A549 (cell line): ENCODE data around the gene ENPP7. TPM values are rescaled to one million over a fixed set of nuclear protein-coding genes. Genes with fewer than 3 reads are reported as not detected.

Experiments
- ATAC-seq, 2 experiments: fragments of 200-7000 bp in 1 of 2; fragments of >200 bp in 1 of 2; cut with Nextera tagmentation in 1 of 2; cut with Tn5 transposase in 1 of 2; 3 replicates each; pipeline versions ENCODE4 v1.8.0 to v1.9.1; 2018 to 2020; ENCODE audit warnings: mild to moderate bottlenecking in 1 of 2, moderate library complexity in 1 of 2
- CTCF ChIA-PET: fragments of 300-600 bp; sonication (Branson Sonifier 250); formaldehyde crosslinking; extraction: SDS; loops from one replicate; lab custom pipeline; 2021; ENCODE audit warnings: antibody characterized with exemption, inconsistent platforms; lab: Yijun Ruan, JAX
- POLR2A ChIA-PET: fragments of 350-600 bp; formaldehyde crosslinking; extraction: SDS; loops from one replicate; lab custom pipeline; 2021; ENCODE audit warnings: antibody characterized with exemption, inconsistent platforms; lab: Yijun Ruan, JAX
- DNase-seq, 2 experiments: peaks; one replicate each; pipeline versions ENCODE4 v3.0.0 to v3.0.0-alpha.2; 2011 to 2016; ENCODE audit warnings: low read depth in 1 of 2, low spot score in 1 of 2
- FAIRE-seq: peaks from 2 replicates; lab custom pipeline; 2011; peaks lifted over from hg19 to GRCh38; lab: Jason Lieb, UNC
- H3K27ac ChIP-seq, 2 experiments: fragments of >200 bp; sonication (Bioruptor Twin); formaldehyde crosslinking; 3 replicates each; pipeline ENCODE4 v1.5.1; 2016 to 2017
- H3K4me1 ChIP-seq: fragments of >200 bp; sonication (Bioruptor Twin); formaldehyde crosslinking; 3 replicates; pipeline ENCODE4 v1.6.1; 2016
- H3K4me2 ChIP-seq: fragments of >200 bp; sonication (Bioruptor Twin); formaldehyde crosslinking; 3 replicates; pipeline ENCODE4 v1.6.1; 2016
- H3K4me3 ChIP-seq: fragments of >200 bp; sonication (Bioruptor Twin); formaldehyde crosslinking; 3 replicates; pipeline ENCODE4 v1.5.1; 2016
- H3K9me3 ChIP-seq: fragments of >200 bp; sonication (Bioruptor Twin); formaldehyde crosslinking; 3 replicates; pipeline ENCODE4 v1.6.1; 2016
- BHLHE40 ChIP-seq: IDR thresholded peaks from 2 replicates; pipeline ENCODE4 v1.6.1; 2012; ENCODE audit warnings: low read depth, low read length, inconsistent platforms
- CBX2 ChIP-seq: fragments of 200-600 bp; sonication (generic); IDR thresholded peaks from 2 replicates; pipeline ENCODE4 v1.6.1; 2016; ENCODE audit warnings: low read depth, mild to moderate bottlenecking, borderline replicate concordance
- CBX8 ChIP-seq: fragments of 200-600 bp; sonication (generic); IDR thresholded peaks from 2 replicates; pipeline ENCODE4 v1.6.1; 2016
- CHD2 ChIP-seq: fragments of 150-350 bp; IDR thresholded peaks from 2 replicates; pipeline ENCODE4 v1.6.1; 2014; ENCODE audit warnings: low read length; ENCODE audit not compliant: partially characterized antibody
- ESRRA ChIP-seq: fragments of 150-350 bp; IDR thresholded peaks from 2 replicates; pipeline ENCODE4 v1.6.1; 2014; ENCODE audit warnings: mild to moderate bottlenecking, low read length, borderline replicate concordance
- FOSB ChIP-seq: fragments of 250-450 bp; sonication (Bioruptor Pico); IDR thresholded peaks from 2 replicates; pipeline ENCODE4 v1.5.0; 2020; ENCODE audit warnings: mild to moderate bottlenecking, moderate library complexity
- GATA3 ChIP-seq: IDR thresholded peaks from 2 replicates; pipeline ENCODE4 v1.6.1; 2012; ENCODE audit warnings: borderline replicate concordance
- HOXA7 ChIP-seq: fragments of 250-450 bp; sonication (Bioruptor Pico); IDR thresholded peaks from 2 replicates; pipeline ENCODE4 v1.5.0; 2020; ENCODE audit warnings: mild to moderate bottlenecking, moderate library complexity
- JUNB ChIP-seq: fragments of >200 bp; sonication (Bioruptor Twin); formaldehyde crosslinking; IDR thresholded peaks from 2 replicates; pipeline ENCODE4 v1.6.1; 2016
- KDM5A ChIP-seq: fragments of 200-600 bp; sonication (generic); IDR thresholded peaks from 2 replicates; pipeline ENCODE4 v1.6.1; 2016; ENCODE audit warnings: antibody characterized with exemption, mild to moderate bottlenecking
- MAFK ChIP-seq: fragments of 450-650 bp; IDR thresholded peaks from 2 replicates; pipeline ENCODE4 v1.6.1; 2014; ENCODE audit not compliant: partially characterized antibody
- MYC ChIP-seq: IDR thresholded peaks from 2 replicates; pipeline ENCODE4 v1.6.1; 2012; ENCODE audit warnings: mild to moderate bottlenecking, inconsistent platforms, low read length, improper control_type of control experiment, borderline replicate concordance
- NPAS2 ChIP-seq: fragments of 250-450 bp; sonication (Bioruptor Pico); IDR thresholded peaks from 2 replicates; pipeline ENCODE4 v1.8.0; 2022; ENCODE audit warnings: mild to moderate bottlenecking, moderate library complexity, borderline replicate concordance
- RCOR1 ChIP-seq: fragments of 150-350 bp; IDR thresholded peaks from 2 replicates; pipeline ENCODE4 v1.6.1; 2014; ENCODE audit warnings: antibody characterized with exemption, low read length, low read depth
- SMC3 ChIP-seq: fragments of >200 bp; sonication (Bioruptor Twin); formaldehyde crosslinking; IDR thresholded peaks from 3 replicates; pipeline ENCODE4 v1.6.1; 2018; ENCODE audit warnings: inconsistent platforms
- SREBF2 ChIP-seq: fragments of 450-650 bp; IDR thresholded peaks from 2 replicates; pipeline ENCODE4 v1.6.1; 2014; ENCODE audit warnings: mild to moderate bottlenecking, moderate library complexity
- ZFP36 ChIP-seq: fragments of 450-650 bp; IDR thresholded peaks from 2 replicates; pipeline ENCODE4 v1.6.1; 2014; ENCODE audit warnings: borderline replicate concordance; ENCODE audit not compliant: partially characterized antibody
- whole genome bisulfite sequencing: methylation state at CpG from one replicate; pipeline ENCODE4 v1.1.6; 2017; ENCODE audit errors: missing lambda C conversion rate; 5-methylcytosine and 5-hydroxymethylcytosine counted together
- polyA plus RNA-seq, 4 experiments: library from polyadenylated mRNA; depleted of rRNA in 3 of 4; stranded (reverse); fragments of >200 nt; fragmentation: RNase III in 1 of 4; extraction: RNeasy Plus Mini Kit Qiagen cat#74134 plus additional on column Dnase treatment in 1 of 4; gene quantifications; 2 replicates in 3 of 4; 3 replicates in 1 of 4; pipeline ENCODE4 v1.2.3, GENCODE V29; 2011 to 2017
- TF ChIP-seq, protein P1 (sequence below): IDR thresholded peaks from 2 replicates; pipeline ENCODE4 v1.6.1; 2012
- TF ChIP-seq, protein P2 (sequence below): fragments of 450-650 bp; IDR thresholded peaks from 2 replicates; pipeline ENCODE4 v1.6.1; 2014; ENCODE audit warnings: antibody characterized with exemption

ENPP7 gene
- polyA plus RNA-seq, 2 of the 4 experiments (the other 2 are of a cell fraction): not detected

DNA sequence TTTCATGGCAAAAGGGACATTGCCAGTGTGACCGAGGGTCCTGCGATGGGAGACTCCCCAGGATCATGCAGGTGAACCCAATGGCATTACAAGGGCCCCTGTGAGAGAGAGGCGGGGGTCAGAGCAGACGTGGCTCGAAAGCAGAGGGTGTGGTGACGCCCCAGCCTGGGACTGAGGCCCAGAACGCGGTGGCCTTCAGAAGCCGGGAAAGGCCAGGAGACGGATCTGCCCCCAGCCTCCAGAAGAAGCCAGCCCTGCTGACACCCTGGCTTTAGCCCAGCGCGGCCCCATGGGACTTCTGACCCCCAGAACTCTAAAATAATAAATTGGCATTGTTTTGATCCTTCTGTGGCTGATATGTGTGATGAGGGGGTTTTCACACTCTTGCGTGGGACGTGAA, 17.4 kb upstream of the ENPP7 start:
- no peak for FAIRE-seq
- TF ChIP-seq MYC (no peak), CHD2 (no peak), ZFP36 (no peak), HOXA7 (CRISPR knock-in tag) (no peak), CBX2 (no peak), CBX8 (no peak), SMC3 (no peak)
- TF ChIP-seq, protein P1, sequence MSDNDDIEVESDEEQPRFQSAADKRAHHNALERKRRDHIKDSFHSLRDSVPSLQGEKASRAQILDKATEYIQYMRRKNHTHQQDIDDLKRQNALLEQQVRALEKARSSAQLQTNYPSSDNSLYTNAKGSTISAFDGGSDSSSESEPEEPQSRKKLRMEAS: no peak
- TF ChIP-seq, all 56 proteins: peak for 0
- 76% methylated on average over 14 of the region's 14 CpGs for WGBS

DNA sequence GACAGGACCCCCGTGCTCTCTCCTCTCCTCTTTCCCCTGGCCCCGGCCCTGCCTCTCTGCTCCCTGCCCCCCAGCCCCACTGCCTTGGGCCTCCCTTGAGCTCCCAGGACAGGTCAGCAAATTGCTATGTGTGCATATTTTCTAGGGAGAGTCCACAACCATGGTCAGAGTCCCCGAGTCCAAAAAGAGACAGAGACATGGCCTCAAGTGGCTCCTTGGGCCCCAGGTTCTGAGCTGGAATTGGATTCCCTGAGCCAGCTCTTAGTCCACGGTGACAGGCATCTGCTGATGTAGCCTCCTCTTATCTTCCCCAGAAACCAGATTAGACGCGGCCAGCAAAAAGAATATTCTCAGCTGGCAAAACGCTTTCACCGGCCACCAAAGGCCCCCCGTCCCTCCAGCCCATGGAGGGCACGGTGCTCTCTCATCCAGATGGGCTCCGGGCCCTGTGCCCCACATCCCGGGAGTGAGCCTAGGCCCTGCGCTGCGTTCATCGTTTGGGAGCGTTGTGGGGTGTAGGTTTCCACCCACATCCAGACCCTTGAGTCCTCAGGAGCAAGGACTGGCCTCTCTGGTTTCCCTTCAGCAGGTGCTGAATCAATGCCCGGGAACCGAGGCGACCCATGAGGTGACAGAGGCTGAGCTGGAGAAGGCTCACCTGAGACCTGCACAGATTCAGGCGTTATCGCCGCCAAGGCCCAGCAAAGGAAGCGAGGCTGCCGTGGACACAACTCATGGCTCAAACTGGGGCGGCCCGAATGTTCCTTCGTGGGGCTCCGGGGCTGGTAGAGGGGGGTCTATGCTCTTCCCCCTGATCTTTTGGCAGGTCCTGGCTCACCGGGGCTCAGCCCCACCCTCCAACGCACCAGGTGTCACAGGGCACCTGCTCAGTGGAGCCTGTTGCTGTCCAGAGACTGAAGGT, 16.3 kb upstream of the ENPP7 start:
- 78% methylated on average over 30 of the region's 30 CpGs for WGBS
- DNase-seq: no peak
- H3K4me1 ChIP-seq: peaks cover 5% of the 10 kb centered on the region; the same call in 1 of the 3 replicates
- TF ChIP-seq KDM5A: no peak
- no peak for TF ChIP-seq JUNB
- peak; percentile 85 for TF ChIP-seq MAFK
- no peak for TF ChIP-seq ZFP36
- TF ChIP-seq SREBF2: no peak
- no peak overlapping the region for H3K27ac ChIP-seq
- ATAC-seq: peak in 1 of 2 experiments; percentile 2; a peak in 1 of 6 replicates
- POLR2A ChIA-PET: no interaction called here
- CTCF ChIA-PET: interaction anchor here (1.5 kb wide), 1 partner anchor 322 kb away, joined by 7 read pairs; no protein-coding TSS in a partner anchor
- no peak overlapping the region for H3K4me2 ChIP-seq
- no peaks in the 10 kb centered on the region for H3K9me3 ChIP-seq
- no peak overlapping the region for H3K4me3 ChIP-seq
- FAIRE-seq: no peak

More for the DNA sequence above, 17.4 kb upstream of the ENPP7 start:
- DNase-seq: no peak
- ChIA-PET POLR2A (no interaction called here), CTCF (interaction anchor here (1.5 kb wide), 1 partner anchor 321 kb away, joined by 7 read pairs; no protein-coding TSS in a partner anchor)
- H3K9me3 ChIP-seq: no peaks in the 10 kb centered on the region
- H3K27ac ChIP-seq: no peak overlapping the region
- no peak for ATAC-seq
- no peak overlapping the region for H3K4me2 ChIP-seq
- H3K4me3 ChIP-seq: no peak overlapping the region
- peaks cover 6% of the 10 kb centered on the region; the same call in 2 of the 3 replicates for H3K4me1 ChIP-seq

DNA sequence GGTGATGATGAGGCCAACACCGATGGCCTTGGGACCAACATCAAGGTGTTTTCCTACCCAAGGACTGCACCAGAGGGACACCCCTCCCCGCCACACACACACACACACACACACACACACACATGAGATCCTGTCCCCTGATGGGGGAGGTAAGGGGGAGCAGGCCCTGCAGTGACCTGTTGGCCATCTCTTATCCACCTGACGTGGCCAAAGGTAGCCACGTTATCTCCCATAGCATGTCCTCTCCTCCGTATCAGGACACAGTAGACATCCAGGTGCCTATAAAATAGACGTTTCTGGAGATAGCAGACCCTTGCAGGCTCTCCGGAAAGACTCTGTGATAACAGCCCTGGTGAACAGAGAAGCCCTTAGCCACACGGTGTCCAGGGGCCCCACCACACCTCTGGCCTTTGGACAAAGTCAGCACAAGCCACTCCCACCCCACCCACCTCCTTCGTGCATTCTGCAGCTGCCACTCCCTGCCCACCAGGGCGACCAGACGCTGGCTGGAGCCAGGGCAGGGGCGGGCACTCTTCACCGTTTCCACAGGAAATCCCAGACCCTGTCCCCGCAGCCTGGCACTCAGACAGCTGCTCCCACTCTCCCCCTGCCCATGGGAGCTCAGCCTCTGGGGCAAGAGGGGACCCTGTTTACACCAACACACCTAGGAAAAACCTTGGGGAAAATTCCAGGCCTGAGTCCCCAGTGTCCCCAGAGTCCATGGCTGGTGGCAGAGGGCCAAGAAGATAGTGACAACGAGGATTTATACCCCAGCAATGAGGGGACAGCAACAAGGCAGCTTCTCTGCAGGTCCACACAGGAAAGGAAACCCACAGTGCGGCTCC, 15.4 kb upstream of the ENPP7 start:
- FAIRE-seq: no peak
- 0 out of 3 replicates have a peak overlapping the region, but pooled peaks have one; percentile 14 for H3K4me2 ChIP-seq
- CTCF ChIA-PET: interaction anchor here (1.5 kb wide), 1 partner anchor 323 kb away, joined by 7 read pairs; no protein-coding TSS in a partner anchor
- DNase-seq: no peak
- POLR2A ChIA-PET: no interaction called here
- H3K4me1 ChIP-seq: peaks cover 5% of the 10 kb centered on the region; the same call in 1 of the 3 replicates
- 39% methylated on average over 16 of the region's 16 CpGs for WGBS
- peak in 1 of 2 experiments; percentile 29; a peak in 3 of 6 replicates for ATAC-seq
- H3K9me3 ChIP-seq: no peaks in the 10 kb centered on the region
- TF ChIP-seq GATA3 (no peak), NPAS2 (CRISPR knock-in tag) (no peak), BHLHE40 (no peak), ESRRA (no peak), SMC3 (no peak), RCOR1 (no peak), HOXA7 (CRISPR knock-in tag) (no peak), FOSB (CRISPR knock-in tag) (no peak)
- TF ChIP-seq, protein P2, sequence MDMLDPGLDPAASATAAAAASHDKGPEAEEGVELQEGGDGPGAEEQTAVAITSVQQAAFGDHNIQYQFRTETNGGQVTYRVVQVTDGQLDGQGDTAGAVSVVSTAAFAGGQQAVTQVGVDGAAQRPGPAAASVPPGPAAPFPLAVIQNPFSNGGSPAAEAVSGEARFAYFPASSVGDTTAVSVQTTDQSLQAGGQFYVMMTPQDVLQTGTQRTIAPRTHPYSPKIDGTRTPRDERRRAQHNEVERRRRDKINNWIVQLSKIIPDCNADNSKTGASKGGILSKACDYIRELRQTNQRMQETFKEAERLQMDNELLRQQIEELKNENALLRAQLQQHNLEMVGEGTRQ: no peak
- H3K27ac ChIP-seq: no peak overlapping the region
- H3K4me3 ChIP-seq: no peak overlapping the region
